HG02852 (cell line): Measurements from ENCODE around the gene MMRN1.

Experiments
- ATAC-seq: cut with Tn5 transposase; IDR thresholded peaks from one replicate; pipeline ENCODE4 v1.9.1; 2021; ENCODE audit warnings: mild to moderate bottlenecking, moderate library complexity; ENCODE audit not compliant: unreplicated experiment

The MMRN1 gene

DNA sequence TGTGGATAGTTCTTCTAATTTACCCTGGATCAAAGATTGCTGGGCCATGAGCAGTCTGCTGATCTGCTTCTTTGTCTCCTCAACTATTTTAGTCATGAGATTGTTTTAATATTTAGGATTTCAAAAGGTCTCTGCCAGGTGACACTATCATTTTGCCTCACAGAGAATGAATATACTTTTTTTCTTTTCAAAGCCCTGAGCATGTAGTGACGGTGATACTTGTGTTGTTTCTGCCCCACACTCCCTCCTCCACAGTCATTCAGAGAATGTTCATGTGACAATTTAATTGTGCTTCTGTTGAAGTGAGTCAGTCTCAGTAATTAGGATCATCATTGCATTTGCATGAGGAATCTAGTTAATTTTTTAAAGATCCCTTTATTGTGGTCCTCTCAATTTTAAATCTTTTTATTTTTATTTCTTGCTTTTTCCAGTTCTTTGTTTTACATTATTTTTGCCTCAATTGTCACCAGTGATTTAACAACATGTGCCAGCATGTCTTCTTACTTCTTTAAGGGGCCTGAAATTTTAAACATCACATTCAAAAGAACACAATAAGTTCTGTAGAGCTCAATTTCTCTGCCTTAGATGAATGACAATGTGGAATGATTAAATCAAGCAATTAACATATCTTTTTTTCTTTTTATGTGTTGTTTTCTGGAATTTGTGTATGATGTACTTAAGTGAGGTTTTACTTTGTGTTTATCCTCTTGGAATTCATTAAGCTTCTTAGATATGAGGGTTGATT is 12.3 kb downstream of the MMRN1 start:
- ATAC-seq = no peak

- no peak for ATAC-seq
These were observed 15.2 kb downstream of the MMRN1 start for GRCh38 chr4:89909889-89910288.

GRCh38 chr4:89913623-89914022 is 19.0 kb downstream of the MMRN1 start:
- ATAC-seq = no peak

GRCh38 chr4:89914609-89915550 is 20.2 kb downstream of the MMRN1 start:
- no peak for ATAC-seq

- no peak for ATAC-seq
These were observed 21.3 kb downstream of the MMRN1 start for GRCh38 chr4:89915937-89916336.

DNA sequence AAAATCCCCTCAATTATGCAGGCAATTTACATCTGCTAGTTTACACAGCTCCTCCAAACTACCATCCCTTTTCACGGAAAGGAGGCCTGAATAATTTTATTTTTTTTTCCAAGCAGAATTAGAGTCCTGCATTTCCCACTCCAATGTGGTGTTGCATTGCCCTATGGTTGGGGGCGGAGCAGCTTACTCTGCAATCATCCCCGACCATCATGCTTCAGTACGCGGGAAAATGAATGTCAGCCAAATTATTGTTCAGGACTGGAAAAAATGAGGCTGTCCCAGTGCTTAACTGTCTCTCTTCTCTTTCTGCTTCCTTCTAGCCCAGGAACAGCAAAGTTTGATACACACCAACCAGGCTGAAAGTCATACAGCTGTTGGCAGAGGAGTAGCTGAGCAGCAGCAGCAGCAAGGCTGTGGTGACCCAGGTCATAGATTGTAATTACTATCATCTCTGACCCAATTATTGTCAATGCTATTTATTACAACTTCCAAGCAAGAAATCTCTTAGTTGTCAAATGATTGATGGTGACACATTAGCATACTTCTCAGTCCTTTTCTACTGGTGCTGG is 28.3 kb downstream of the MMRN1 start:
- ATAC-seq = no peak

DNA sequence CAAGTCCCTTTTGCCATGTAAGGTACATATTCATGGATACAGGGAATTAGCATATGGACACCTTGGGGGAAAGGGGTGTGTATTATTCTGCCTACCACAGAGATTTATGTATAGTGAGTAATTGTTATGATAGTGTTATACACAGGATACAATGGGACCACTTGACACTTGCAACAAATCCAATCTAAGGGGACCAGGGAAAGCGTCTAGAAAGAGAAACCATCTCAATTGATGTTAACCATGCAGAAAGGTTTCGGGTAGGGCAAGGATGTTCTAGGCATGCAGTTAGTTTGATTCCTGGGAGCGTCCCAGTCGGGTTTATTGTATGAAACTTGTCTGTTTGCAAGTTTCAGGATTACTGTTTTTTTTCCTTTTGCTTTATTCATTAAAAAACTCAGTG is 34.2 kb downstream of the MMRN1 start:
- ATAC-seq = no peak

- ATAC-seq = peak; percentile 70
These were observed 34.9 kb downstream of the MMRN1 start for GRCh38 chr4:89929425-89930159.

GRCh38 chr4:89939546-89939945 is 44.9 kb downstream of the MMRN1 start:
- ATAC-seq = no peak

DNA sequence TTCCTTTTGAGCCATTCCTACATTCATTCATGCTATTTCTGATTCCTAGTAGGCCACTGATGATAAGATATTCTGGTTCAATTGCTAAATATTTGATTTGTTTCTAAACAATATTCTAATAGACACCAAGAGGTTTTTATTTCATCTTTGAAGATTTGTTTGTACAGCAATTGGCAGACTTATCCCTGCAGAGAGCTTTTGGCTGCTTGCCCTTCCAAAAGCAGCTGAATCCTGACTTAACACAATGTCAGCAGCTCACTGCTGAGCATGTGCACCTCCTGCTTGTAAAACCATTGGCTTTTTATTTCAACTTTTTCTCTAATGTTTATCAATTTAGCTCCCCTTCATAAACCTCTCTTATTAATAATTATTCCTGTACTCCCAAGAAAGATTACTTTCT is 45.3 kb downstream of the MMRN1 start:
- ATAC-seq = no peak

DNA sequence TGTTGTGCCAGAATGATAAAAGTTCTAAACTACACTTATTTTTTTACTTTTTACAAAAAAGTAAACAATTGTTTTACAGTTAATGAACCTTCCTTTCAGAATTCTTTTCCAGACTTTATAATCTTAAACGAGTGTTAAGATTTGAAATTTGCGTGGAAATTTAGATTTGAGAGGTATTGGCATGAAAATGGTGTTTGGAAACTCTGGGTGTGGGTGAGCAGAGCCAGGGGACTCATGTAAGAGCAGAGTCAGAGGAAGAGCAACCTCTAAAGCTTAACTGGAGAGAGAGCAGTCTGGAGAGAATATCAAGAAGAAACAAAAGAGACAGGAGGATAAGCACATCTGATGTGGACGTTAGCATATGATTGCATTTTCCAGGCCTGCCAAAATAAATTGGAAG is 48.2 kb downstream of the MMRN1 start:
- no peak for ATAC-seq

DNA sequence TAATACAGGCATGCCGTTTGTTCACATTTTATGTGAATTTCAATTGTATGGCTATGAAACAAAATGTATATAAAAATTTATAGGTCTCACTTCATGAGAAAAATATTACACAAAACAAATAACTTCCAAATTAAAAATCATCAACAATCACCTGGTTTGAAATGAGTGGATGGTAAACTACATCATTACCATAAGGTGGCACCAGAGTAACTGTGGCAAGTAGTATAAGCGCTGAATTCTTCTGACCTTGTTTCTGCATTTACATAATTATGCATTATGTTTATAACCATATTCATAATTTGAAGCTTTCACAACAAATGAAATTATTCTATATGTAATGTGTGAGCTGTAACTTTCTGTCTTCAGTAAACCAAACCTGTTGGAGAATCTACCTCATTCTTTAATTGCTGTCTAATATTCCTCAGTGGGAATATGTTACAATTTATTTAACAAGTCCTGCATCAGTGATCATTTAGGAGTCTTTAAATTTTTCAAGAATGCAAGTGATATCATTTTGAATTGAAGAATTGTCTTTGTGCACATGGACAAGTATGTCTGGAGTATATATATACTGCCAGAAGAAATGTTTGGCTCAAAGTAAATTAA is 55.2 kb downstream of the MMRN1 start:
- peak; percentile 57 for ATAC-seq

- no peak for ATAC-seq
These were observed 57.8 kb downstream of the MMRN1 start for GRCh38 chr4:89952458-89952857.

DNA sequence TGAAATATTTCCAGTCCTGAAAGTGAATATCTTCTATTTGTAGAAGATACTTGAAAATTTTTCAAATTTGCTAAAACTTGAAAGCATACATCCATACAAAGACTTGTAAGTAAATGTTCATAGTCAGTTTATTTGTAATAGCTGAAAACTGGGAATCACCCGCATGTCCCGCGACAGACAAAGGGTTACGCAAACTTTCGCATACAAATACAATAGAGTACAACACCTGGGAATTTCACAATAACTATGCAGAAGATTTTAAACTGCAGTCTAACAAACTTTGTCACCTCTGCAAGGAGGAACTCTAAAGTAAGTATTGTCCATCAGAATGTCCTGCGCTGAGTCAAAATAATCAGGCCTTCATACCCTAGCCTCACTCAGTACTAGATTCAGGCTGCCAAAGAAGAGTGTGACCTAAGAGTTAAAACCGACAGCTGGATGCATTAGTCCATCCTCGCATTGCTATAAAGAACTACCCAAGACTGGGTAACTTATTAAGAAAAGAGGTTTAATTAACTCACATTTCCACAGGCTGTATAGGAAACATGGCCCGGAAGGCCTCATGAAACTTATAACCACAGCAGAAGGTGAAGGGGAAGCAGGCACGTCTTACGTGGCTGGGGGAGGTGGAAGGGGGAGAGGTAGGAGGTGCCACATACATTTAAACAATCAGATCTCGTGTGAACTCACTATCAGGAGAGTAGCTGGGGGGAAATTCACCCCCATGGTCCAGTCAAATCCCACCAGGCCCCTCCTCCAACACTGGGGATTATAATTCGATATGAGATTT is 60.4 kb downstream of the MMRN1 start:
- ATAC-seq = no peak

GRCh38 chr4:89957046-89957926 is 62.6 kb downstream of the MMRN1 start:
- ATAC-seq = no peak

DNA sequence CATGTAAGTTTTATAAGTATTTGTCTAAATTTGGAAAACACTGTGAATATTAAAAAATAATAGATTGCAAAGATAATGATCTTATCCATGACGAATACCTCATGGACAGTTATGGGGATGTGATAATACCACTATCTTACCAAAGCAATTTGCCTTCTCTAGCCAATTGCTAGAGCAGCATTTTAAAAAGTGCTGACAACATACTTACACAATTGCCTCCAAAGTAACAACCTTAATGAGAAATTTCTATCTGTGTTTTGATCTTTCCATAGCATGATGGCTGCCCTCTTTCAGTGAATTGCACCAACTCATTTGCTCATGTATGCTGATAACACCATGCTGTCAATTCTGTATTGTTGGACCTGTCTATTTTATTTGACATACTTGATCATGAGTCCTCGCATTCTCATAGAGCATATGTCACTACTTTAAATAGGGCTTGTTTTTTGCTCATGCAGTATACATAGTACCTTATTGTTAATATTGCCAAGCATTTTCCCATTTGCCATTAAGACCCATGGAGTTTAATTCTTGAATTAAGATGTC is 87.2 kb downstream of the MMRN1 start:
- no peak for ATAC-seq

GRCh38 chr4:89988268-89988667 is 93.6 kb downstream of the MMRN1 start:
- ATAC-seq = no peak

- no peak for ATAC-seq
These were observed 98.1 kb downstream of the MMRN1 start for GRCh38 chr4:89992744-89993143.
